Pancreas (tissue), 10 donors: ENCODE measurements around the gene ABHD12B. TPM values are rescaled to one million over a fixed set of nuclear protein-coding genes. Genes with fewer than 3 reads are reported as not detected.

Experiments
- ATAC-seq, 4 donors: fragments of 200-7000 bp; cut with Tn5 transposase; one replicate each; pipeline versions ENCODE4 v1.8.0 to v1.9.1; 2020; ENCODE audit warnings: mild to moderate bottlenecking in 4 of 4, moderate library complexity in 4 of 4
- DNase-seq, 6 donors: peaks; one replicate each; pipeline ENCODE4 v3.0.0-alpha.2; 2020
- FAIRE-seq: peaks from 2 replicates; lab custom pipeline; 2012; peaks lifted over from hg19 to GRCh38; lab: Jason Lieb, UNC
- H3K27ac ChIP-seq, 4 donors: fragments of 200-600 bp; sonication (generic); 1 replicate in 3 of 4; 2 replicates in 1 of 4; pipeline versions ENCODE4 v1.5.0 to v1.8.0; 2020
- H3K27me3 ChIP-seq, 4 donors: fragments of 200-600 bp; one replicate each; pipeline ENCODE4 v1.8.0; 2021
- H3K36me3 ChIP-seq, 3 donors: fragments of 200-600 bp; sonication (generic) in 1 of 3; one replicate each; pipeline versions ENCODE4 v1.5.0 to v1.8.0; 2020 to 2021
- H3K4me1 ChIP-seq, 3 donors: fragments of 200-600 bp; one replicate each; pipeline ENCODE4 v1.8.0; 2021
- H3K4me3 ChIP-seq, 4 donors: fragments of 200-600 bp; sonication (generic) in 2 of 4; one replicate each; pipeline versions ENCODE4 v1.5.0 to v1.8.0; 2020 to 2021
- H3K9me3 ChIP-seq, 4 donors: fragments of 200-600 bp; one replicate each; pipeline ENCODE4 v1.8.0; 2021
- CTCF ChIP-seq, 4 donors: fragments of 200-600 bp; sonication (generic) in 3 of 4; IDR thresholded peaks; one replicate each; pipeline versions ENCODE4 v1.5.0 to v1.8.0; 2021; ENCODE audit warnings: antibody characterized with exemption in 4 of 4
- WGBS, 2 donors: extraction: QIAGEN DNeasy Blood & Tissue Kit; methylation state at CpG; one replicate each; pipeline ENCODE4 v1.1.7; 2013; 5-methylcytosine and 5-hydroxymethylcytosine counted together
- intact Hi-C, 3 donors: fragments of 100-400 bp; cut with DNase I; formaldehyde crosslinking; loops; one replicate each; pipeline versions ENCODE4 v1.11.1 to v1.14.2; 2022
- polyA plus RNA-seq, 2 donors: library from polyadenylated mRNA; stranded (reverse); fragments of 200-250 nt; gene quantifications; one replicate each; pipeline ENCODE4 v1.2.3, GENCODE V29; 2013
- total RNA-seq, 6 donors: library from RNA; stranded (reverse); fragmentation: NEBNext Ultra II Directional in 4 of 6; extraction: Animal tissue kit (Norgen Biotek cat#: 25700) in 4 of 6; gene quantifications; one replicate each; pipeline versions ENCODE4 v1.2.1 to v1.2.4, GENCODE V29; 2021 to 2023
- donor health status: healthy with polysubstance abuse.
- donor health status: DM: no; HTN: no; CAD: no; lungs with moderate emphysema.
- donor health status: DM: no; HTN: no; CAD: no.
- donor health status: control.
- donor health status: control.
- donor health status: Bipolar disorder and iron deficiency.
- donor health status: DM: yes; HTN: yes; CAD: no.
- donor health status: DM: no; HTN: no; CAD: no.
- donor health status: DM: no; HTN: no; CAD: no.
- donor health status: DM: yes; HTN: yes; CAD: no.

ABHD12B gene
- total and polyA plus RNA-seq, 8 donors, result 0.16 TPM; not detected in 7

- Histone ChIP-seq H3K4me1 (peaks cover 0 to 3% (median 0%) of the 10 kb centered on the region in 3 donors), H3K9me3 (no peaks in the 10 kb centered on the region), H3K27ac (no peak overlapping the region), H3K4me3 (no peak overlapping the region), H3K36me3 (no peaks in the 10 kb centered on the region), H3K27me3 (no peaks in the 10 kb centered on the region)
- no peak for TF ChIP-seq CTCF (IDR thresholded peaks at IDR 0.05)
- ATAC-seq (peak in 2 of 4 donors; percentile 52 to 63), DNase-seq (no peak), FAIRE-seq (no peak)
- 41 to 47% methylated on average over 1 of the region's 1 CpG for WGBS, 2 donors
- intact Hi-C loops, result no loop called here
Observed at GRCh38 chr14:50932156-50932555, 60.3 kb downstream of the ABHD12B start.

- intact Hi-C loops, result no loop called here
- Histone ChIP-seq H3K4me1 (peaks cover 0 to 3% (median 0%) of the 10 kb centered on the region in 3 donors), H3K4me3 (no peak overlapping the region), H3K27me3 (no peaks in the 10 kb centered on the region), H3K27ac (no peak overlapping the region), H3K9me3 (no peaks in the 10 kb centered on the region), H3K36me3 (no peaks in the 10 kb centered on the region)
- DNase-seq, result no peak
- no peak for FAIRE-seq
- TF ChIP-seq CTCF (IDR thresholded peaks at IDR 0.05), result no peak
- peak in 1 of 4 donors; percentile 42 for ATAC-seq
- whole genome bisulfite sequencing, 2 donors, result 87 to 93% methylated on average over 4 of the region's 4 CpGs
Observed at GRCh38 chr14:50932592-50933495, 61.0 kb downstream of the ABHD12B start.

GRCh38 chr14:50935126-50936015, 63.5 kb downstream of the ABHD12B start:
- DNase-seq (no peak), ATAC-seq (no peak), FAIRE-seq (no peak)
- Histone ChIP-seq H3K27ac (no peak overlapping the region), H3K4me3 (no peak overlapping the region), H3K9me3 (no peaks in the 10 kb centered on the region), H3K4me1 (peaks cover 0 to 3% (median 0%) of the 10 kb centered on the region in 3 donors), H3K36me3 (no peaks in the 10 kb centered on the region), H3K27me3 (no peaks in the 10 kb centered on the region)
- intact Hi-C loops, result no loop called here
- TF ChIP-seq CTCF (IDR thresholded peaks at IDR 0.05), result no peak
- WGBS, 2 donors, result 77 to 78% methylated on average over 5 of the region's 5 CpGs

- FAIRE-seq (no peak), ATAC-seq (no peak), DNase-seq (no peak)
- Histone ChIP-seq H3K9me3 (no peaks in the 10 kb centered on the region), H3K27ac (no peak overlapping the region), H3K4me1 (peaks cover 0 to 3% (median 0%) of the 10 kb centered on the region in 3 donors), H3K36me3 (no peaks in the 10 kb centered on the region), H3K27me3 (no peaks in the 10 kb centered on the region), H3K4me3 (no peak overlapping the region)
- intact Hi-C loops, result no loop called here
- TF ChIP-seq CTCF (IDR thresholded peaks at IDR 0.05), result no peak
- 83 to 85% methylated on average over 2 of the region's 2 CpGs for WGBS, 2 donors
Observed at GRCh38 chr14:50936016-50936340, 64.1 kb downstream of the ABHD12B start.
